ENCODE data around the gene NLGN1.

Gene NLGN1

GRCh38 chr3:173748105-173748504 lies 350.6 kb downstream of the NLGN1 start:
- TF ChIP-seq PPARA (CRISPR knock-in tag; IDR thresholded peaks at IDR 0.05; ENCODE audit: borderline replicate concordance) = no peak
- TF ChIP-seq ESRRG (CRISPR knock-in tag; IDR thresholded peaks at IDR 0.05) = no peak
- no peak for TF ChIP-seq BACH2 (CRISPR knock-in tag; IDR thresholded peaks at IDR 0.05; ENCODE audit: borderline replicate concordance)
- TF ChIP-seq CSDC2 (CRISPR knock-in tag; IDR thresholded peaks at IDR 0.05) = no peak
- no peak for TF ChIP-seq ZNF70 (CRISPR knock-in tag; IDR thresholded peaks at IDR 0.05)
- TF ChIP-seq ZNF565 (CRISPR knock-in tag; conservative IDR thresholded peaks at IDR 0.05; ENCODE audit: low read depth) = no peak
- TF ChIP-seq ZC3H10 (CRISPR knock-in tag; IDR thresholded peaks at IDR 0.05) = no peak
- TF ChIP-seq PATZ1 (CRISPR knock-in tag; IDR thresholded peaks at IDR 0.05; ENCODE audit: borderline replicate concordance) = no peak
- TF ChIP-seq ZNF8 (CRISPR knock-in tag; IDR thresholded peaks at IDR 0.05) = no peak
- no peak for TF ChIP-seq RARB (CRISPR knock-in tag; IDR thresholded peaks at IDR 0.05)
- TF ChIP-seq ARNTL (CRISPR knock-in tag; IDR thresholded peaks at IDR 0.05; ENCODE audit: borderline replicate concordance, low read depth) = no peak
- no peak for TF ChIP-seq OSR1 (CRISPR knock-in tag; IDR thresholded peaks at IDR 0.05)
- TF ChIP-seq GLIS3 (CRISPR knock-in tag; IDR thresholded peaks at IDR 0.05) = no peak
- no peak for TF ChIP-seq SNAI2 (CRISPR knock-in tag; IDR thresholded peaks at IDR 0.05)
- TF ChIP-seq ZFP30 (CRISPR knock-in tag; IDR thresholded peaks at IDR 0.05) = no peak
- TF ChIP-seq CREB5 (CRISPR knock-in tag; IDR thresholded peaks at IDR 0.05; ENCODE audit: low read depth) = no peak
- ATAC-seq = no peak

GRCh38 chr3:173750095-173750494 lies 352.6 kb downstream of the NLGN1 start:
- ATAC-seq = peak; percentile 65
- TF ChIP-seq SNAI2 (CRISPR knock-in tag; IDR thresholded peaks at IDR 0.05) = no peak
- no peak for TF ChIP-seq TOX (CRISPR knock-in tag; IDR thresholded peaks at IDR 0.05; ENCODE audit: borderline replicate concordance)
- no peak for TF ChIP-seq ZNF565 (CRISPR knock-in tag; conservative IDR thresholded peaks at IDR 0.05; ENCODE audit: low read depth)
- TF ChIP-seq PPARA (CRISPR knock-in tag; IDR thresholded peaks at IDR 0.05; ENCODE audit: borderline replicate concordance) = no peak
- TF ChIP-seq CSDC2 (CRISPR knock-in tag; IDR thresholded peaks at IDR 0.05) = no peak

- no peak for TF ChIP-seq CSRNP3 (CRISPR knock-in tag; IDR thresholded peaks at IDR 0.05)
- TF ChIP-seq POU6F1 (CRISPR knock-in tag; IDR thresholded peaks at IDR 0.05; ENCODE audit: borderline replicate concordance, low read depth) = no peak
- TF ChIP-seq PATZ1 (CRISPR knock-in tag; IDR thresholded peaks at IDR 0.05; ENCODE audit: borderline replicate concordance) = no peak
- no peak for TF ChIP-seq RARB (CRISPR knock-in tag; IDR thresholded peaks at IDR 0.05)
- TF ChIP-seq ZNF70 (CRISPR knock-in tag; IDR thresholded peaks at IDR 0.05) = no peak
- no peak for TF ChIP-seq ZFP3 (CRISPR knock-in tag; IDR thresholded peaks at IDR 0.05)
- no peak for TF ChIP-seq GLIS3 (CRISPR knock-in tag; IDR thresholded peaks at IDR 0.05)
- TF ChIP-seq ESRRG (CRISPR knock-in tag; IDR thresholded peaks at IDR 0.05) = no peak
- TF ChIP-seq TSHZ2 (CRISPR knock-in tag; IDR thresholded peaks at IDR 0.05) = no peak
- TF ChIP-seq ISL1 (CRISPR knock-in tag; IDR thresholded peaks at IDR 0.05) = no peak
- no peak for TF ChIP-seq ZNF565 (CRISPR knock-in tag; conservative IDR thresholded peaks at IDR 0.05; ENCODE audit: low read depth)
- no peak for TF ChIP-seq TCF4 (CRISPR knock-in tag; IDR thresholded peaks at IDR 0.05; ENCODE audit: borderline replicate concordance)
- no peak for TF ChIP-seq TOX (CRISPR knock-in tag; IDR thresholded peaks at IDR 0.05; ENCODE audit: borderline replicate concordance)
- TF ChIP-seq ZC3H10 (CRISPR knock-in tag; IDR thresholded peaks at IDR 0.05) = no peak
- TF ChIP-seq ZFP30 (CRISPR knock-in tag; IDR thresholded peaks at IDR 0.05) = no peak
- no peak for TF ChIP-seq PPARA (CRISPR knock-in tag; IDR thresholded peaks at IDR 0.05; ENCODE audit: borderline replicate concordance)
- ATAC-seq = no peak
These were observed 353.0 kb downstream of the NLGN1 start for GRCh38 chr3:173750591-173750990.

Data from SK-N-SH treated with all-trans-retinoic acid at 6 μM for 48 hours (cell line).